WI38 (cell line): ENCODE data around the gene ARF5.

Experiments
- H3K4me3 ChIP-seq: 2 replicates; pipeline ENCODE4 v1.5.1; 2011; ENCODE audit warnings: low read depth, mild to moderate bottlenecking, control low read depth, low read length
- TF ChIP-seq, protein P1 (sequence below): IDR thresholded peaks from 2 replicates; pipeline ENCODE4 v1.5.1; 2012; ENCODE audit warnings: low read depth, mild to moderate bottlenecking, control low read depth, low read length

ARF5 gene

DNA sequence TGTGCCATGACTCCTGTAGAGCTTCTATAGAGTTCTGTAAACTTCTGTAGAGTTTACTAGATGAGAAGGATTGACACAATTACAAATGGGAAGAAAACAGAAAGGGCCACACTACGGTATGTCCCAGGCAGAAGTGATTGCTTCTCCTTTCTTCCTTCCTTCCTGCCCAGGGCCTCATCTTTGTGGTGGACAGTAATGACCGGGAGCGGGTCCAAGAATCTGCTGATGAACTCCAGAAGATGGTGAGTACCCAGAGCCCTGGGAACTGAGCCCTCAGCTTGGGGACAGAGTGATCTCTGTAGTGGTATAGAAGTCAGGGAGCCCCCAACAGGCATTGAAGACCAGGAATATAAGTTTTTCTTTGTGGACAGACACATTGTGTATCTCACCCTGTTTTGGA lies 1.7 kb downstream of the ARF5 start:
- TF ChIP-seq, protein P1, sequence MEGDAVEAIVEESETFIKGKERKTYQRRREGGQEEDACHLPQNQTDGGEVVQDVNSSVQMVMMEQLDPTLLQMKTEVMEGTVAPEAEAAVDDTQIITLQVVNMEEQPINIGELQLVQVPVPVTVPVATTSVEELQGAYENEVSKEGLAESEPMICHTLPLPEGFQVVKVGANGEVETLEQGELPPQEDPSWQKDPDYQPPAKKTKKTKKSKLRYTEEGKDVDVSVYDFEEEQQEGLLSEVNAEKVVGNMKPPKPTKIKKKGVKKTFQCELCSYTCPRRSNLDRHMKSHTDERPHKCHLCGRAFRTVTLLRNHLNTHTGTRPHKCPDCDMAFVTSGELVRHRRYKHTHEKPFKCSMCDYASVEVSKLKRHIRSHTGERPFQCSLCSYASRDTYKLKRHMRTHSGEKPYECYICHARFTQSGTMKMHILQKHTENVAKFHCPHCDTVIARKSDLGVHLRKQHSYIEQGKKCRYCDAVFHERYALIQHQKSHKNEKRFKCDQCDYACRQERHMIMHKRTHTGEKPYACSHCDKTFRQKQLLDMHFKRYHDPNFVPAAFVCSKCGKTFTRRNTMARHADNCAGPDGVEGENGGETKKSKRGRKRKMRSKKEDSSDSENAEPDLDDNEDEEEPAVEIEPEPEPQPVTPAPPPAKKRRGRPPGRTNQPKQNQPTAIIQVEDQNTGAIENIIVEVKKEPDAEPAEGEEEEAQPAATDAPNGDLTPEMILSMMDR: no peak
- H3K4me3 ChIP-seq: no peak overlapping the region; the same call in 1 of the 2 replicates

DNA sequence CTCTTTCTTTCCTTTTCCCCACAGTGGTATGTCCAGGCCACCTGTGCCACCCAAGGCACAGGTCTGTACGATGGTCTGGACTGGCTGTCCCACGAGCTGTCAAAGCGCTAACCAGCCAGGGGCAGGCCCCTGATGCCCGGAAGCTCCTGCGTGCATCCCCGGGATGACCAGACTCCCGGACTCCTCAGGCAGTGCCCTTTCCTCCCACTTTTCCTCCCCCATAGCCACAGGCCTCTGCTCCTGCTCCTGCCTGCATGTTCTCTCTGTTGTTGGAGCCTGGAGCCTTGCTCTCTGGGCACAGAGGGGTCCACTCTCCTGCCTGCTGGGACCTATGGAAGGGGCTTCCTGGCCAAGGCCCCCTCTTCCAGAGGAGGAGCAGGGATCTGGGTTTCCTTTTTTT lies 3.0 kb downstream of the ARF5 start:
- no peak overlapping the region for H3K4me3 ChIP-seq
- TF ChIP-seq, protein P1: no peak

DNA sequence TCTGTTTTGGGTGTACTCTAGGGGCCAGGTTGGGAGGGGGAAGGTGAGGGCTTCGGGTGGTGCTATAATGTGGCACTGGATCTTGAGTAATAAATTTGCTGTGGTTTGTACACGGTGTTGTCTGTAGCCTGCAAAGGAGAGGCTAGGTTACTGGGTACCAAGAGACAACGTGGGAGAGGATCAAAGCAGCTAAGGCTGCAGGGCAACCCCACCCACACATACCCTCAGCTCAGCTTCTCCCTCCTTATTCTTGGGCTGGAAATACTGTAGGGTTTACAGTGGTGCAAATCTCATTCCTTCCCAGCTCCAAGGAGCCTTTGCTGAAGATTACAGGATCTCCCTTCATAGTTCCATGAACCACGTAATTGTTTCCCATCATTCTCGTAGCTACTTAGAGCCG lies 3.4 kb downstream of the ARF5 start:
- TF ChIP-seq, protein P1: no peak
- H3K4me3 ChIP-seq: no peak overlapping the region

DNA sequence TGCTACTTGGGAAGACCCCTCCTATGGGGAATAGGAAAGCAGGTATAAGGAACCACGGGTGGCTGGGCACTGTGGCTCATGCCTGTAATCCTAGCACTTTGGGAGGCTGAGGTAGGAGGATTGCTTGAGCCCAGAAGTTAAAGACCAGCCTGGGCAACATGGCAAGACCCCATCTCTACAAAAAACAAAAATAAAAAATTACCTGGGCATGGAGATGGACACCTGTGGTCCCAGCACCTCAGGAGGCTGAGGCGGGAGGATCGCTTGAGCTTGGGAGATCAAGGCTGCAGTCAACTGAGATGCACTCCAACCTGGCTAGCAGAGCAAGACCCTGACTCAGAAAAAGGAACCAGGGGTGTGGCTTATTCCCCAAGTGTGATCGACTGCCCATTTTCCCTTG lies 4.3 kb downstream of the ARF5 start:
- TF ChIP-seq, protein P1: no peak

DNA sequence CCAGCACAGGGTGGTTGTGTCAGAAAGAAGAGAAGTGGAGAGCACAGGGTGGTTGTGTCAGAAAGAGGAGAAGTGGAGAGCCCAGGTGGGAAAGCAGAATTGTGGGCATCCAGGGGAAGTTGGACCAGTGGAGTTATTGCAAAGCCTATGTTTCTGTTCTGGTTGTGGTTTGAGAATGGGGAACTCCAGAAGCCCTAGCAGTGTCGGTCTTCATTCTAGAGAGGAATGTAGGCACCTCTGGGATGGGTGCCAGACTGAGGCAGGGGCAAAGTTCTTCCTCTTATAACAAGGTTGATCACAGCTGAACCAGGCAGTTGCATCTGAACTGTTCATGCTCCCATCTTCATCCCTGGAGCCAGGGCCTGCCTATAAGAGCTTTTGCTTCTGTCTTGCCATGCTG lies 6.3 kb downstream of the ARF5 start:
- TF ChIP-seq, protein P1: no peak
- no peak overlapping the region for H3K4me3 ChIP-seq

More for the DNA sequence above, 4.3 kb downstream of the ARF5 start:
- no peak overlapping the region for H3K4me3 ChIP-seq

DNA sequence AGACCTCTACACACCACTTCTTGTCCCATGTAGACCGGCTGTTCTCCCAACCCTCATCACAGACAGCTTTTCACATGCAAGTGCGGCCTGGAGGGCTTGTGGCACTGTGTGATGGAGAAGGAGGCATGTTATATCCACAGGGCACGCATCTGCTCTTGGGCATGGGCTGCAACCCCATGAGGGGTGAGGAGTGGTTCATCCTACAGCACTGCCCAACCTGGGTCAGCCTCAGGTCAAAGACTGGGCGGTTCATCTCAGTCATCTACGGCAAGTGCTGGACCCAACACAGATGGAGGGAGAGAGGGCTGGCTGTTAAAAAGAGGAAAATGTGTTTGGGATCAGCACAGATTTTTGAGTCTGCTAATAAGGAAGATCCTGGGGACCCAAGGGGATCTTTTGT lies 7.5 kb downstream of the ARF5 start:
- no peak overlapping the region for H3K4me3 ChIP-seq
- TF ChIP-seq, protein P1: no peak

DNA sequence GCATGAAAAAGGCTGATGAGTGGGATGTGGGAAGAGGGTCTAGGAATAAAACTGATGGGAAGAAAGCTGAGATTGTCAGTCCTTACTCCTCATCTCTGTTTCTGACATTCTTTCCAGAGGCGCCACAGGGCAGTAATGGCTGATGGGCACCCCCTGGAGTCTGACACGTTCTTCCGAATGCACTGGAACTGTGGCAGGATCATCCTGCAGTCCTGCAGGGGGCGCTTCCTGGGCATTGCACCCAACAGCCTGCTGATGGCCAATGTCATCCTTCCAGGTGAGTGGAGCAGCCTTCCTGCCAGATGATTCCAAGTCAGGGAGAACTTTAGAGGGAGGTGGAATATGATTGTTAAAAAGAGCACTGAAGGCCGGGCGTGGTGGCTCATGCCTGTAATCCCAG lies 10.1 kb downstream of the ARF5 start:
- TF ChIP-seq, protein P1: no peak
- no peak overlapping the region for H3K4me3 ChIP-seq
